ENCODE results near the gene CXCL9. TPM values are rescaled to one million over a fixed set of nuclear protein-coding genes. Genes with fewer than 3 reads are reported as not detected.
"Not testable (repeated sequence)": the region's sequence is repeated elsewhere in the genome, so short reads cannot be mapped to it uniquely, and the experiment has no call there.

Gene CXCL9
- total and polyA plus RNA-seq, 8 donors = 0.53 to 4.1 (median 1.0) TPM

DNA sequence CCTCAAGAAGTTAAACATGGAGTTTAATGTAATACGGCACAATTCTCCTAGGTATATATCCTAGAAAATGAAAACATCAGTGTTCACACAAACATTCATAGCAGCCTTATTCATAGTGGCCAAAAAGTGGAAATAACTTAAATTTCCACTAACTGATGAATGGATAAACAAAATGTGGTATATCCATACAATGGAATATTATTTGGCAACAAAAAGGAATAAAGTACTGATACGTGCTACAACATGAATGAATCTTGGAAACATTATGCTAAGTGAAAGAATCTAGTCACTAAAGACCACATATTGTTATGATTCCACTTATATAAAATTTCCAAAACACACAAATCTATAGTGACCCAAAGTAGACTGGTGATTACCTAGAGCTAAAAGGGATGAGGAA is 31.1 kb downstream of the CXCL9 start:
- H3K4me3 ChIP-seq = no peak overlapping the region
- no peak overlapping the region for H3K27ac ChIP-seq
- intact Hi-C loops (cut with DNase I) = no loop called here
- peaks cover 0 to 4% of the 10 kb centered on the region in 2 donors for H3K9me3 ChIP-seq
- peaks cover 4 to 100% of the 10 kb centered on the region in 2 donors for H3K36me3 ChIP-seq
- ATAC-seq = no peak
- no peak for DNase-seq
- TF ChIP-seq CTCF (IDR thresholded peaks at IDR 0.05) = no peak
- no peaks in the 10 kb centered on the region for H3K4me1 ChIP-seq
- no peaks in the 10 kb centered on the region for H3K27me3 ChIP-seq

- ATAC-seq (no peak), DNase-seq (no peak)
- H3K27me3 ChIP-seq = no peaks in the 10 kb centered on the region
- no peaks in the 10 kb centered on the region for H3K4me1 ChIP-seq
- TF ChIP-seq CTCF (IDR thresholded peaks at IDR 0.05) = no peak
- H3K27ac ChIP-seq = no peak overlapping the region
- H3K36me3 ChIP-seq = peaks cover 4 to 100% of the 10 kb centered on the region in 2 donors
- H3K9me3 ChIP-seq = peaks cover 0 to 4% of the 10 kb centered on the region in 2 donors
- intact Hi-C loops (cut with DNase I) = no loop called here
- H3K4me3 ChIP-seq = no peak overlapping the region
Measured at GRCh38 chr4:75973766-75974165, 33.5 kb downstream of the CXCL9 start.

- Histone ChIP-seq H3K36me3 (peaks cover 12 to 100% of the 10 kb centered on the region in 2 donors), H3K27ac (no peak overlapping the region), H3K4me1 (no peaks in the 10 kb centered on the region), H3K27me3 (no peaks in the 10 kb centered on the region), H3K9me3 (no peaks in the 10 kb centered on the region), H3K4me3 (no peak overlapping the region)
- no peak for DNase-seq
- intact Hi-C loops (cut with DNase I) = no loop called here
- TF ChIP-seq CTCF (IDR thresholded peaks at IDR 0.05) = no peak
- ATAC-seq = no peak
Measured at GRCh38 chr4:75968084-75968483, 39.2 kb downstream of the CXCL9 start.

- Histone ChIP-seq H3K9me3 (no peaks in the 10 kb centered on the region), H3K27ac (no peak overlapping the region), H3K27me3 (no peaks in the 10 kb centered on the region), H3K4me3 (no peak overlapping the region), H3K36me3 (peaks cover 8 to 100% of the 10 kb centered on the region in 2 donors), H3K4me1 (no peaks in the 10 kb centered on the region)
- ATAC-seq (no peak), DNase-seq (no peak)
- TF ChIP-seq CTCF (IDR thresholded peaks at IDR 0.05) = no peak
- intact Hi-C loops (cut with DNase I) = no loop called here
Measured at GRCh38 chr4:75963558-75963957, 43.8 kb downstream of the CXCL9 start.

GRCh38 chr4:75962072-75962471 is 45.2 kb downstream of the CXCL9 start:
- H3K9me3 ChIP-seq; H3K27ac ChIP-seq; intact Hi-C loops (cut with DNase I); DNase-seq; H3K4me3 ChIP-seq; H3K4me1 ChIP-seq; H3K27me3 ChIP-seq; ATAC-seq: not testable (repeated sequence)
- peaks cover 8 to 100% of the 10 kb centered on the region in 2 donors for H3K36me3 ChIP-seq

GRCh38 chr4:75958546-75958945 is 48.8 kb downstream of the CXCL9 start:
- not testable (repeated sequence) for H3K27me3 ChIP-seq
- peaks cover 0 to 100% of the 10 kb centered on the region in 2 donors for H3K36me3 ChIP-seq

GRCh38 chr4:75954811-75955210 is 52.5 kb downstream of the CXCL9 start:
- H3K4me1 ChIP-seq; ATAC-seq; intact Hi-C loops (cut with DNase I); H3K9me3 ChIP-seq; H3K27me3 ChIP-seq; DNase-seq; H3K27ac ChIP-seq; H3K4me3 ChIP-seq: not testable (repeated sequence)
- H3K36me3 ChIP-seq = peaks cover 0 to 100% of the 10 kb centered on the region in 2 donors

More at GRCh38 chr4:75958546-75958945, 48.8 kb downstream of the CXCL9 start:
- H3K27ac ChIP-seq; ATAC-seq; DNase-seq; H3K9me3 ChIP-seq; intact Hi-C loops (cut with DNase I); H3K4me3 ChIP-seq; H3K4me1 ChIP-seq: not testable (repeated sequence)
